ENCODE data around the gene LFNG.

Gene LFNG

GRCh38 chr7:2504128-2504888 lies 15.3 kb upstream of the LFNG start:
- DNase-seq: no peak

GRCh38 chr7:2504889-2505375 lies 14.6 kb upstream of the LFNG start:
- DNase-seq: no peak

- DNase-seq: no peak
These were observed 14.2 kb upstream of the LFNG start for GRCh38 chr7:2505401-2505800.

- no peak for DNase-seq
These were observed 12.2 kb upstream of the LFNG start for GRCh38 chr7:2507208-2507916.

GRCh38 chr7:2507917-2508306 lies 11.7 kb upstream of the LFNG start:
- no peak for DNase-seq

GRCh38 chr7:2508327-2509215 lies 11.0 kb upstream of the LFNG start:
- DNase-seq: no peak

GRCh38 chr7:2509298-2509906 lies 10.2 kb upstream of the LFNG start:
- DNase-seq: no peak

- DNase-seq: no peak
These were observed 9.3 kb upstream of the LFNG start for GRCh38 chr7:2510130-2510776.

GRCh38 chr7:2510909-2511768 lies 8.4 kb upstream of the LFNG start:
- DNase-seq: no peak

GRCh38 chr7:2511769-2512168 lies 7.8 kb upstream of the LFNG start:
- no peak for DNase-seq

- DNase-seq: no peak
These were observed 7.4 kb upstream of the LFNG start for GRCh38 chr7:2512179-2512661.

GRCh38 chr7:2512713-2513112 lies 6.9 kb upstream of the LFNG start:
- DNase-seq: no peak

- no peak for DNase-seq
These were observed 5.9 kb upstream of the LFNG start for GRCh38 chr7:2513702-2514101.

GRCh38 chr7:2514473-2515423 lies 4.8 kb upstream of the LFNG start:
- DNase-seq: no peak

- no peak for DNase-seq
These were observed 4.0 kb upstream of the LFNG start for GRCh38 chr7:2515424-2516193.

GRCh38 chr7:2516194-2516555 lies 3.4 kb upstream of the LFNG start:
- DNase-seq: no peak

- peak; percentile 64 for DNase-seq
These were observed 2.5 kb upstream of the LFNG start for GRCh38 chr7:2517026-2517425.

- DNase-seq: no peak
These were observed 1.7 kb upstream of the LFNG start for GRCh38 chr7:2517678-2518507.
